Measurements from ENCODE around the gene TGM2.

The TGM2 gene

GRCh38 chr20:38178581-38178980 is 13.5 kb upstream of the TGM2 start:
- no peaks in the 10 kb centered on the region for H3K36me3 Mint-ChIP-seq (ENCODE audit: insufficient read depth)
- H3K9me3 Mint-ChIP-seq, result no peaks in the 10 kb centered on the region
- no peak overlapping the region for H3K27ac Mint-ChIP-seq
- H3K4me1 Mint-ChIP-seq (ENCODE audit: low read depth in 2 of 2), result no peaks in the 10 kb centered on the region
- peaks cover 31 to 51% of the 10 kb centered on the region in 2 donors for H3K27me3 Mint-ChIP-seq
- ATAC-seq (replicated peaks), result no peak
- no peak overlapping the region for H3K4me3 Mint-ChIP-seq
- DNase-seq, result no peak

- Mint-ChIP-seq H3K27ac (no peak overlapping the region), H3K4me1 (ENCODE audit: low read depth in 2 of 2) (no peaks in the 10 kb centered on the region), H3K27me3 (peaks cover 29 to 47% of the 10 kb centered on the region in 2 donors), H3K9me3 (no peaks in the 10 kb centered on the region), H3K36me3 (ENCODE audit: insufficient read depth) (no peaks in the 10 kb centered on the region), H3K4me3 (no peak overlapping the region)
- ATAC-seq (replicated peaks) (no peak), DNase-seq (no peak)
Observed at GRCh38 chr20:38178065-38178491, 13.0 kb upstream of the TGM2 start.

DNA sequence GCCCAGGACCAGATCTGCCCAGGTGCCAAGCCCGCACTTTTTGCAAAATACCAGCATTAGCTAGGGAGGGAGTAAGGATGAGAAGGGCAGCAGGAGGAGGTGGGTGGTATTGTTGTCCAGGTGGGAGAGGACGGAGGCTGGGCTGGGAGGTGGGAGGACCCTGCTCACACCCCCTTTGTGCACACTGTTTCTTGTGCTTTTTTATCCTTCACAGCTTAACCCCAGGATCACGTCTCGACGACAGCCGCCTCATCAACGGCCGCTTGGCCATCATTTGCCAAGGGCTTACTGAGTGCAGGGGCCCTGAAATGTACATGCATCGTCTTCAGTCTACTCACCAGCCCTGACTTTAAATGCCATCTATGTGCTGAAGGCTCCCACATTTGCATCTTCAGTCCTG is 12.1 kb upstream of the TGM2 start:
- DNase-seq (no peak), ATAC-seq (replicated peaks) (no peak)
- Mint-ChIP-seq H3K27ac (no peak overlapping the region), H3K27me3 (peaks cover 29 to 47% of the 10 kb centered on the region in 2 donors), H3K9me3 (no peaks in the 10 kb centered on the region), H3K4me1 (ENCODE audit: low read depth in 2 of 2) (no peaks in the 10 kb centered on the region), H3K36me3 (ENCODE audit: insufficient read depth) (no peaks in the 10 kb centered on the region), H3K4me3 (no peak overlapping the region)

DNA sequence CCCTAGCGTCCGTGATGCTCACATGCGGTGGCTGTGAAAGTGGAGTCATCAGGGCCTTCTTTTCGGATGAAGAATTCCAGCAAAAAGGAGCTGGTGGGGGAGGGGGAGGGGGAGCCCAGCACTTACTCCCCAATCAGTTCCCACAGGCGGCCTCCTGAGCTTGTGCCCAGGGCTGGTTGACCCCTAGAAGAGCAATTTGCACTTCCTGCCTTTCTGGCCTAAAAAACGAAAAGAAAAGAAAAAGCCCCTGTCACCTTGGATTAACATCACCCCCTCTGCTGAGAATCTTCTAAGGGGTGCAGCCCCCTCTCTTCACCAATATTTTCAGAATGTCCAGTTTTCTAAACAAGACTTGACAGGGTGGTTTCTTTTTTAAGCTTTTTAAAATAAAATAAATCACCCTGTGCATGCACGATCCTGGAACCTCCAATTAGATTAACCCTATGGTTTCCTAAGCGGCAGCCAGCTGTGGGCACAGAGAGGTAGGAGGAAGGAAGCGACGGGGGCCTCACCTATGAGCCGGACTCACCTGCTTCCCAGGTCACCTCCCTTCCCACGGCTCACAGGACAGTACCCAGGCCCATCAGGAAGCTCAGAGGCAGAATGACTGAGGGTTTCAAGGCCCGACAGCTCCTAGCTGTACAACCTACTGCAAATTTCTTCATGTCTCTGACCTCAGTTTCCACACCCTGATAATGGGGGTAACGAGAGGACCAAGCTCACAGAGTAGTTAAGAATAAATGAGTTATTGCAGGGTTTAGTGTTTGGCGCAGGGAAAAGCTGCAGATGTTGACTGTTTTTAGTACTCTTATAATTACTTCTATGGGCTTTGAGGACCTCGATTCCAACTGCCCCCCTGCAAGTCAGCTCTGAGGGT is 10.5 kb upstream of the TGM2 start:
- H3K4me1 Mint-ChIP-seq (ENCODE audit: low read depth in 2 of 2), result no peaks in the 10 kb centered on the region
- H3K9me3 Mint-ChIP-seq, result no peaks in the 10 kb centered on the region
- H3K36me3 Mint-ChIP-seq (ENCODE audit: insufficient read depth), result no peaks in the 10 kb centered on the region
- no peak for DNase-seq
- H3K27ac Mint-ChIP-seq, result no peak overlapping the region
- H3K4me3 Mint-ChIP-seq, result no peak overlapping the region
- no peak for ATAC-seq (replicated peaks)
- H3K27me3 Mint-ChIP-seq, result peaks cover 27 to 47% of the 10 kb centered on the region in 2 donors

DNA sequence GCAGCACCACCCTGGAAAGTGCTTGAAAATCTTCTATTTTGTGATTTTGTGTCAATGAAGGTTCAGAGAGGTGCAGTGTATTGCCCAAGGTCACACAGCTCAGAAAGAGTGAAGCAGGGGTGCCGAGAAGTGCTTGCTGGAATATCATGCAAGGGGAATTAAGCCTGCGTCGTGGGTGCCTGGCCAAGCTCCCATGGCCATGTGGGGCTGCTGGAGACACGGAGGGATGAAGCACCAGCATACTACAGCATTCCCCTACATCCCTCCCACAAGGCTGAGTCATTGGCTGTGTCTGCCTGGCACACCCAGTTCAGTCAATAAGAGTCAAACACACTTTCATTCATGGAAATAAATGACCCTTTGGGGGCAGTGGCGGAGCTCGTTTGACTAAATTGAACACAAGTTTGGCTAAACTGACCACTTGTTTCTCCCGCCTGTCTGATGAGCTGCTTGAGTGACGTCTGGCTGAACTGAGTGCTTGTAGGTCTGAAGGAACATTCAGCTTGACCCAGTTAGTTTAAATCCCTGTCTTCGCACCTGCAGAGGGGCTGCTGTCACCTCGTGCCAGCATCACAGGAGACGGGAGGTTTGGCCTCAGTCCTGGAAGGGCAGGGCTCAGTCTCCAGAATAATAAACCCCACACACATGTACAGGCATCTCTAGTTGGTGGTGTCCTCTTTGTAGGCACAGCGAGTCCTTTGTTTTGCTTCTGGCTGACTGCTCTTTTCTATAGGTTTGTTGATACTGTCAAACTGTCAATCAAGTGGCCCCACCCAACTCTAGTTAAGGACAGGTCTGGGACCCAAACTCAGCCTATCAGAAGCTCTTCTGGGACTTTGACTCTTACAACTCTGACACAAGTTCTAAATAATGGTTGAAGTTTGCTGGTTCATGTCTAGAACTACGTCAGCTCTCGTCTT is 8.4 kb upstream of the TGM2 start:
- Mint-ChIP-seq H3K27me3 (peaks cover 22 to 29% of the 10 kb centered on the region in 2 donors), H3K9me3 (no peaks in the 10 kb centered on the region), H3K36me3 (ENCODE audit: insufficient read depth) (no peaks in the 10 kb centered on the region), H3K4me1 (ENCODE audit: low read depth in 2 of 2) (peaks cover 0 to 3% of the 10 kb centered on the region in 2 donors), H3K27ac (no peak overlapping the region), H3K4me3 (no peak overlapping the region)
- ATAC-seq (replicated peaks) (no peak), DNase-seq (no peak)

DNA sequence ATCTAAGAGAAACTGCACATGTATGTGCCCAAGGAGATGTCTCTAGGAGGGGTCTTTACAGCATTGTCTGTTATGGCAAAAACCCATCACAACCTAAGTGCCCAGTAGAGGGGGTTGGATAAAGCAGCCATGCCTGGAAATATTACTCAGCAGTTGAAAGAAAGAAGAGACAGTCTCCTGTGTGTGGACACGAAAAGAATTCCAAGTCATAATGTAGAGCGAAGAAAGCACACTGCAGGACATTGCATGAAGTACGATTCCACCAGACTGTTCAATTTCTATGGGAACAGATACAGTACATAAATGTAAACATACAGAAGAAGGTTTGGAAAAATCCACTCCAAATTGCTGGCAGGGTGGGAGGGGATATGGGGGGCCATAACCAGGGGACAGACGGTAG is 7.3 kb upstream of the TGM2 start:
- peaks cover 0 to 3% of the 10 kb centered on the region in 2 donors for H3K4me1 Mint-ChIP-seq (ENCODE audit: low read depth in 2 of 2)
- H3K4me3 Mint-ChIP-seq, result no peak overlapping the region
- no peaks in the 10 kb centered on the region for H3K36me3 Mint-ChIP-seq (ENCODE audit: insufficient read depth)
- ATAC-seq (replicated peaks), result no peak
- no peak for DNase-seq
- H3K9me3 Mint-ChIP-seq, result no peaks in the 10 kb centered on the region
- no peak overlapping the region for H3K27ac Mint-ChIP-seq
- peaks cover 11 to 18% of the 10 kb centered on the region in 2 donors for H3K27me3 Mint-ChIP-seq

DNA sequence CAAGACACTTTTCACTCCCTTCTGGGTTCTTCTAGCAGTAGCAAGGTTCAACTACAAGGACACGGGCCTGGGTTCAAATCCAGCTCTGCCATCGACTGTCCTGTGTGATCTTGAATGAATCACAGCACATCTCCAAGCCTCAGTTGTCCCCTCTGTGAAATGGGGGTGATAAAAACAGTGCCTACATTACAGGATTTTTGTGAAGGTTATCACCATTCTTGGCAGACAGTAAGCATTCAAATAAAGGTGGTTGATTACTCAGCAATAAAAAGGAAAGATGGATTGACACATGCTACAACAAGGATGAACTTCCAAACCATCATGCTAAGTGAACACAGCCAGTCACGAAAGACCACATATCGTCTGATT is 6.6 kb upstream of the TGM2 start:
- no peak for ATAC-seq (replicated peaks)
- Mint-ChIP-seq H3K27me3 (peaks cover 6 to 12% of the 10 kb centered on the region in 2 donors), H3K27ac (no peak overlapping the region), H3K36me3 (ENCODE audit: insufficient read depth) (no peaks in the 10 kb centered on the region), H3K4me3 (no peak overlapping the region), H3K4me1 (ENCODE audit: low read depth in 2 of 2) (peaks cover 0 to 3% of the 10 kb centered on the region in 2 donors), H3K9me3 (no peaks in the 10 kb centered on the region)
- DNase-seq, result no peak

DNA sequence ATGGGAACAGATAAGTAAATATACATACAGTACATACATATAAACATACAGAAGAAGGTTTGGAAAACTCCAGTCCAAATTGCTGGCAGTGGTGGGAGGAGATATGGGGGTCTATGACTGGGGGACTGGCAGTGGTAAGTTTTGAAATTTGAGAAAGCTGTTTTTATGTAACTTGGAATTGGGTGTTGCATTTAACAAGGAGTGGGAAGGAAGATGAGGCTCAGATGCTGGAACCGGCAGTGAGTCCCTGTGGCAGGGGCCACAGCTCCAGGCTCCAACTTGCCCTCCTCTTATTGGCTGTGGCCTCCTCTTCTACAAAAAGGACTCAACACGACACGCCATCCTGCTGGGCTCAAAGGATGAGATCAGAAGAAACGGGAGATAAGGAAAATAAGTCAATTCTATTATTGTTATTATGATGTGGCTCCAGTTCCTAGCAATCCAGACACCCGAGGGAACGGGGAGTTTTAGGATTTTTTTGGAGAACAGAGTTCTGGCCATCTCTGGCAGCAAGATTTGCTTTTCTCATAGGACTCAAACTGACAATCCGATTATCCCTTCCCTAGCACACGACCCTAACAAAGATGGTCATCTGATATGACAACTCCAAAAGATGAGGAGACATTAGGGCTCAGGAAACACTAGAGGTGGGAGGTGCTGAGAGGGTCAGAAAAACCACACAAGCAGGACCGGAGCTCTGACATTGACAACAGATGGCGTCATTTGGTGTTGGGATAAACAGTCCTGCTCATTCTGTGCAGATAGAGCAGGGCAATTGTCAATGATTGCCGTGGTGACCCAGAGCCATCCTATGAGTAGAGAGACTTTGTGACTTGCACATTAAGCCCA is 6.0 kb upstream of the TGM2 start:
- Mint-ChIP-seq H3K4me3 (no peak overlapping the region), H3K27me3 (peaks cover 12 to 17% of the 10 kb centered on the region in 2 donors), H3K27ac (no peak overlapping the region), H3K36me3 (ENCODE audit: insufficient read depth) (no peaks in the 10 kb centered on the region), H3K4me1 (ENCODE audit: low read depth in 2 of 2) (peaks cover 0 to 3% of the 10 kb centered on the region in 2 donors), H3K9me3 (no peaks in the 10 kb centered on the region)
- DNase-seq, result no peak
- no peak for ATAC-seq (replicated peaks)

DNA sequence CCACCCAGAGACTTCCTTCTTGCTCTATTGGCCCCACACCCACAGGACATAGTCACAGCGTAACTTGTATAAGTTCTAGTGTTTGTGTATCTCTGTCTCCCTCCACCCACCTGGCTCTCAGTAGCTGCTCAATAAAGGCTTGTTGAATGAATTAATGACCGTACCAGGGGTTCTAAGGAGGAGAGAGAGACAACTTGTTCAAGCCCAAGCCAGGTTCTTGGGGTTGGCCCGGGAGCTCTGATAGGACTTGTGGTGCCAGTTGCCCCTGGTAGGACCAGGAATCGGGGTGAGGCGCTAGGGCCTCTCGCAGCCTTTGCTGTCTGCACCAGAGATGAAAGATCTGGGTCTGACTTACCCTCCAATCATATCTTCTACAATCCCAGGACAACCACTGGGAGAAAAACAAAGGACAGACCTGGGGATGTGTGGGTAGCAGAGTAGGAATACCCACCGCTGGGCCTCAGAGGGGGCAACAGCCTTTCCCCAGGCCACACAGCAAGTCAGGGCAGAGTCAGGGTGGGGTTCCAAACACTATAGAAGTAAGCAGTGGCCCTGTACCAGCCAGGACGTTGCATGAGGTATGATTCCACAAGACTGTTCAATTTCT is 5.3 kb upstream of the TGM2 start:
- DNase-seq, result no peak

DNA sequence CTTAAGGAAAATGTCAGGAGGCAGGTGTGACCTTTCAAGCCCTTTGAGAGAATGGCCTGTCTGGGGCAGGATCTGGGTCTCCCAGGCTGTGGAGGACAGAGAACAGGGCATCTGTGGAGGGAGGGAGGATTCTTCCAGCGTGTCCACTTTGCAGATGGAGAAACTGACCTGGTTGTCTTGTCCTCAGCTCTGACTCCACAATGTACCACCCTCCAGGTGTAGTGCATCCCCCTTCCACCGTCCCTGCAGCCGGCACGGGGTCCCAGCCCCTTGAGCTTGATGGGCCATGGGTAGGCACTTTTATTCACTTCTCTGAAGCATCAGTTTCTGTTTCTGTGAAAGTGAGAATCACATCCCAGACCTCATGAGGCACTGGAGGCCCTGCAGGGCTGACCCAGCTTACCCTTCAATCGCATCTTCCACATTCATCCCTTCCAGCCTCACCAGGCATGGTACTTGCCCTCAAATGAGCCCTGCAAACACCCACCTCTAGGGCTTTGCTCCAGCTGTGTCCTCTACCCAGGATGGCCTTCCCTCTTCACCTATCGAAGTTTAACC is 4.6 kb upstream of the TGM2 start:
- Mint-ChIP-seq H3K36me3 (ENCODE audit: insufficient read depth) (no peaks in the 10 kb centered on the region), H3K27me3 (peaks cover 20 to 30% of the 10 kb centered on the region in 2 donors), H3K4me3 (no peak overlapping the region), H3K27ac (no peak overlapping the region), H3K9me3 (no peaks in the 10 kb centered on the region), H3K4me1 (ENCODE audit: low read depth in 2 of 2) (peaks cover 5 to 9% of the 10 kb centered on the region in 2 donors)
- no peak for ATAC-seq (replicated peaks)
- no peak for DNase-seq

More for the DNA sequence above, 5.3 kb upstream of the TGM2 start:
- Mint-ChIP-seq H3K9me3 (no peaks in the 10 kb centered on the region), H3K27me3 (peaks cover 19 to 24% of the 10 kb centered on the region in 2 donors), H3K4me3 (no peak overlapping the region), H3K27ac (no peak overlapping the region), H3K4me1 (ENCODE audit: low read depth in 2 of 2) (peaks cover 4 to 9% of the 10 kb centered on the region in 2 donors), H3K36me3 (ENCODE audit: insufficient read depth) (no peaks in the 10 kb centered on the region)
- no peak for ATAC-seq (replicated peaks)

GRCh38 chr20:38168791-38169589 is 3.9 kb upstream of the TGM2 start:
- DNase-seq (no peak), ATAC-seq (replicated peaks) (peak; percentile 28)
- H3K4me1 Mint-ChIP-seq (ENCODE audit: low read depth in 2 of 2), result peaks cover 5 to 9% of the 10 kb centered on the region in 2 donors
- H3K9me3 Mint-ChIP-seq, result no peaks in the 10 kb centered on the region
- no peaks in the 10 kb centered on the region for H3K36me3 Mint-ChIP-seq (ENCODE audit: insufficient read depth)
- H3K4me3 Mint-ChIP-seq, result no peak overlapping the region
- H3K27me3 Mint-ChIP-seq, result peaks cover 20 to 36% of the 10 kb centered on the region in 2 donors
- peak overlapping the region in 1 of 2 donors; percentile 47 for H3K27ac Mint-ChIP-seq
